Lower lobe of right lung (tissue), 2 donors: ENCODE results near the gene TSPEAR. TPM values are rescaled to one million over a fixed set of nuclear protein-coding genes. Genes with fewer than 3 reads are reported as not detected.
A peak's percentile ranks its signal among the peaks of the same experiment; 100 is the strongest.

Source experiments
- ATAC-seq, 2 donors: fragments of 200-7000 bp; cut with Tn5 transposase; one replicate each; pipeline ENCODE4 v1.9.1; 2020 to 2022; ENCODE audit warnings: mild to moderate bottlenecking in 2 of 2, moderate library complexity in 2 of 2
- DNase-seq: peaks from one replicate; pipeline ENCODE4 v3.0.0-alpha.2; 2020
- H3K27ac ChIP-seq: fragments of 200-600 bp; one replicate; pipeline ENCODE4 v1.8.0; 2022
- H3K27me3 ChIP-seq: fragments of 200-600 bp; one replicate; pipeline ENCODE4 v1.8.0; 2022; ENCODE audit warnings: low read depth
- H3K36me3 ChIP-seq: fragments of 200-600 bp; one replicate; pipeline ENCODE4 v1.8.0; 2022; ENCODE audit warnings: mild to moderate bottlenecking
- H3K4me1 ChIP-seq: fragments of 200-600 bp; one replicate; pipeline ENCODE4 v1.8.0; 2022
- H3K4me3 ChIP-seq: fragments of 200-600 bp; one replicate; pipeline ENCODE4 v1.8.0; 2022; ENCODE audit warnings: mild to moderate bottlenecking
- H3K9me3 ChIP-seq: fragments of 200-600 bp; one replicate; pipeline ENCODE4 v1.8.0; 2022
- CTCF ChIP-seq: fragments of 200-600 bp; IDR thresholded peaks from one replicate; pipeline ENCODE4 v1.8.0; 2022; ENCODE audit warnings: antibody characterized with exemption, mild to moderate bottlenecking
- intact Hi-C: fragments of 100-400 bp; cut with DNase I; formaldehyde crosslinking; loops from one replicate; pipeline ENCODE4 v1.11.0; 2022
- total RNA-seq: library from RNA; stranded (reverse); fragmentation: NEBNext Ultra II Directional; extraction: Animal tissue kit (Norgen Biotek cat#: 25700); gene quantifications from one replicate; pipeline ENCODE4 v1.2.1, GENCODE V29; 2021
- donor health status: DM: no; HTN: yes; CAD: no; lungs with severe emphysema.

The TSPEAR gene
- total RNA-seq, 1 donor from 2014 or later = 0.27 TPM

- no peak overlapping the region for H3K27ac ChIP-seq
- no peak for TF ChIP-seq CTCF
- no peak for DNase-seq
- no peaks in the 10 kb centered on the region for H3K36me3 ChIP-seq
- no peaks in the 10 kb centered on the region for H3K4me1 ChIP-seq
- intact Hi-C loops = no loop called here
- no peak overlapping the region for H3K4me3 ChIP-seq
- peaks cover 22% of the 10 kb centered on the region for H3K27me3 ChIP-seq
- no peaks in the 10 kb centered on the region for H3K9me3 ChIP-seq
- peak in 1 of 2 donors; percentile 37 for ATAC-seq
Observed at GRCh38 chr21:44449473-44450363, 261.7 kb downstream of the TSPEAR start.

GRCh38 chr21:44448651-44449131 lies 262.7 kb downstream of the TSPEAR start:
- Histone ChIP-seq H3K27me3 (peaks cover 22% of the 10 kb centered on the region), H3K36me3 (no peaks in the 10 kb centered on the region), H3K27ac (no peak overlapping the region), H3K9me3 (no peaks in the 10 kb centered on the region), H3K4me3 (no peak overlapping the region), H3K4me1 (no peaks in the 10 kb centered on the region)
- ATAC-seq (no peak), DNase-seq (no peak)
- TF ChIP-seq CTCF = no peak
- intact Hi-C loops = no loop called here

Other genes with a start within 250 kb of the TSPEAR start
- gene KRTAP10-1, start 171.4 kb downstream of the TSPEAR start, total RNA-seq = not detected
- not detected for gene KRTAP10-2, start 160.1 kb downstream of the TSPEAR start, total RNA-seq
- gene KRTAP10-3, start 152.8 kb downstream of the TSPEAR start, total RNA-seq = not detected
- not detected for gene KRTAP10-4, start 137.8 kb downstream of the TSPEAR start, total RNA-seq
- not detected for gene KRTAP10-5, start 131.0 kb downstream of the TSPEAR start, total RNA-seq
- not detected for gene KRTAP10-6, start 119.1 kb downstream of the TSPEAR start, total RNA-seq
- gene KRTAP10-7, start 111.0 kb downstream of the TSPEAR start, total RNA-seq = not detected
- not detected for gene KRTAP10-8, start 99.5 kb downstream of the TSPEAR start, total RNA-seq
- not detected for gene KRTAP10-9, start 84.5 kb downstream of the TSPEAR start, total RNA-seq
- gene KRTAP10-10, start 74.2 kb downstream of the TSPEAR start, total RNA-seq = not detected
- gene KRTAP10-11, start 65.2 kb downstream of the TSPEAR start, total RNA-seq = not detected
- not detected for gene KRTAP12-4, start 56.9 kb downstream of the TSPEAR start, total RNA-seq
- not detected for gene KRTAP12-3, start 53.6 kb downstream of the TSPEAR start, total RNA-seq
- gene KRTAP12-2, start 44.6 kb downstream of the TSPEAR start, total RNA-seq = not detected
- gene KRTAP12-1, start 29.4 kb downstream of the TSPEAR start, total RNA-seq = not detected
- gene KRTAP10-12, start 14.4 kb downstream of the TSPEAR start, total RNA-seq = not detected
- gene UBE2G2, start 90.2 kb upstream of the TSPEAR start, total RNA-seq = 76.9 TPM
- 88.2 TPM for gene SUMO3, start 106.5 kb upstream of the TSPEAR start, total RNA-seq
- gene PTTG1IP, start 162.1 kb upstream of the TSPEAR start, total RNA-seq = 209 TPM
- gene ITGB2, start 209.3 kb upstream of the TSPEAR start, total RNA-seq = 468 TPM
- 15.7 TPM for gene SLX9, start 228.5 kb upstream of the TSPEAR start, total RNA-seq